Measurements from ENCODE around the gene RAB38.

Gene RAB38

GRCh38 chr11:88122956-88123355 is 52.3 kb downstream of the RAB38 start:
- Histone ChIP-seq H3K4me3 (ENCODE audit: control insufficient read depth in 1 of 7, extremely low read depth in 1 of 7, insufficient read depth in 4 of 7, low read depth in 2 of 7, low read length in 6 of 7) (no peak overlapping the region), H3K27me3 (replicated peaks in 2 of 5; ENCODE audit: control insufficient read depth in 4 of 5, insufficient read depth in 5 of 5, low read length in 4 of 5) (no peaks in the 10 kb centered on the region), H3K27ac (ENCODE audit: insufficient read depth in 1 of 2, low read depth in 1 of 2, low read length in 2 of 2, poor library complexity in 1 of 2, severe bottlenecking in 2 of 2) (no peak overlapping the region), H3K4me1 (ENCODE audit: control extremely low read depth in 1 of 4, control insufficient read depth in 4 of 4, insufficient read depth in 4 of 4, low read length in 3 of 4) (no peaks in the 10 kb centered on the region), H3K9me3 (ENCODE audit: control extremely low read depth in 1 of 5, control insufficient read depth in 4 of 5, insufficient read depth in 2 of 5, low read depth in 1 of 5, low read length in 4 of 5) (peaks cover 0 to 3% (median 0%) of the 10 kb centered on the region in 5 experiments), H3K36me3 (ENCODE audit: control insufficient read depth in 4 of 4, insufficient read depth in 4 of 4, low read length in 3 of 4) (no peaks in the 10 kb centered on the region)
- 92% methylated on average over 3 of the region's 4 CpGs for WGBS (ENCODE audit: insufficient coverage)
- ChIA-PET CTCF (interaction anchor here (0.6 kb wide), 1 partner anchor 1540 kb away, joined by 3 read pairs; no protein-coding TSS in a partner anchor), POLR2A (no interaction called here)
- DNase-seq = no peak

- no CpG with 5 or more reads among the region's 2 CpGs for WGBS (ENCODE audit: insufficient coverage)
- CTCF ChIA-PET = interaction anchor here (1.4 kb wide), 1 partner anchor 11 kb away, joined by 3 read pairs; no protein-coding TSS in a partner anchor
- peaks cover 0 to 2% (median 0%) of the 10 kb centered on the region in 4 experiments for H3K36me3 ChIP-seq (ENCODE audit: control insufficient read depth in 4 of 4, insufficient read depth in 4 of 4, low read length in 3 of 4)
- no peaks in the 10 kb centered on the region for H3K27me3 ChIP-seq (replicated peaks in 2 of 5; ENCODE audit: control insufficient read depth in 4 of 5, insufficient read depth in 5 of 5, low read length in 4 of 5)
- no peak for DNase-seq
- no peak overlapping the region for H3K27ac ChIP-seq (ENCODE audit: insufficient read depth in 1 of 2, low read depth in 1 of 2, low read length in 2 of 2, poor library complexity in 1 of 2, severe bottlenecking in 2 of 2)
- no peaks in the 10 kb centered on the region for H3K4me1 ChIP-seq (ENCODE audit: control extremely low read depth in 1 of 4, control insufficient read depth in 4 of 4, insufficient read depth in 4 of 4, low read length in 3 of 4)
- H3K4me3 ChIP-seq (ENCODE audit: control insufficient read depth in 1 of 7, extremely low read depth in 1 of 7, insufficient read depth in 4 of 7, low read depth in 2 of 7, low read length in 6 of 7) = no peak overlapping the region
- peaks cover 0 to 3% (median 0%) of the 10 kb centered on the region in 5 experiments for H3K9me3 ChIP-seq (ENCODE audit: control extremely low read depth in 1 of 5, control insufficient read depth in 4 of 5, insufficient read depth in 2 of 5, low read depth in 1 of 5, low read length in 4 of 5)
- POLR2A ChIA-PET = no interaction called here
Observed at GRCh38 chr11:88119561-88119960, 55.7 kb downstream of the RAB38 start.

GRCh38 chr11:88117281-88117858 is 57.9 kb downstream of the RAB38 start:
- no peaks in the 10 kb centered on the region for H3K4me1 ChIP-seq (ENCODE audit: control extremely low read depth in 1 of 4, control insufficient read depth in 4 of 4, insufficient read depth in 4 of 4, low read length in 3 of 4)
- POLR2A ChIA-PET = no interaction called here
- no peaks in the 10 kb centered on the region for H3K27me3 ChIP-seq (replicated peaks in 2 of 5; ENCODE audit: control insufficient read depth in 4 of 5, insufficient read depth in 5 of 5, low read length in 4 of 5)
- WGBS (ENCODE audit: insufficient coverage) = no CpG with 5 or more reads among the region's 1 CpG
- H3K4me3 ChIP-seq (ENCODE audit: control insufficient read depth in 1 of 7, extremely low read depth in 1 of 7, insufficient read depth in 4 of 7, low read depth in 2 of 7, low read length in 6 of 7) = no peak overlapping the region
- CTCF ChIA-PET = no interaction called here
- no peak overlapping the region for H3K27ac ChIP-seq (ENCODE audit: insufficient read depth in 1 of 2, low read depth in 1 of 2, low read length in 2 of 2, poor library complexity in 1 of 2, severe bottlenecking in 2 of 2)
- no peak for DNase-seq
- peaks cover 0 to 2% (median 0%) of the 10 kb centered on the region in 4 experiments for H3K36me3 ChIP-seq (ENCODE audit: control insufficient read depth in 4 of 4, insufficient read depth in 4 of 4, low read length in 3 of 4)
- peaks cover 0 to 3% (median 0%) of the 10 kb centered on the region in 5 experiments for H3K9me3 ChIP-seq (ENCODE audit: control extremely low read depth in 1 of 5, control insufficient read depth in 4 of 5, insufficient read depth in 2 of 5, low read depth in 1 of 5, low read length in 4 of 5)

- Histone ChIP-seq H3K4me3 (ENCODE audit: control insufficient read depth in 1 of 7, extremely low read depth in 1 of 7, insufficient read depth in 4 of 7, low read depth in 2 of 7, low read length in 6 of 7) (no peak overlapping the region), H3K36me3 (ENCODE audit: control insufficient read depth in 4 of 4, insufficient read depth in 4 of 4, low read length in 3 of 4) (peaks cover 0 to 3% (median 1%) of the 10 kb centered on the region in 4 experiments), H3K27me3 (replicated peaks in 2 of 5; ENCODE audit: control insufficient read depth in 4 of 5, insufficient read depth in 5 of 5, low read length in 4 of 5) (no peaks in the 10 kb centered on the region), H3K27ac (ENCODE audit: insufficient read depth in 1 of 2, low read depth in 1 of 2, low read length in 2 of 2, poor library complexity in 1 of 2, severe bottlenecking in 2 of 2) (no peak overlapping the region), H3K4me1 (ENCODE audit: control extremely low read depth in 1 of 4, control insufficient read depth in 4 of 4, insufficient read depth in 4 of 4, low read length in 3 of 4) (no peaks in the 10 kb centered on the region), H3K9me3 (ENCODE audit: control extremely low read depth in 1 of 5, control insufficient read depth in 4 of 5, insufficient read depth in 2 of 5, low read depth in 1 of 5, low read length in 4 of 5) (no peaks in the 10 kb centered on the region)
- 96% methylated on average over 3 of the region's 6 CpGs for WGBS (ENCODE audit: insufficient coverage)
- ChIA-PET CTCF (interaction anchor here (1.4 to 1.8 kb wide), 2 partner anchors 12 to 16 kb away, joined by 4 read pairs; no protein-coding TSS in a partner anchor), POLR2A (no interaction called here)
- no peak for DNase-seq
Observed at GRCh38 chr11:88115828-88116755, 59.2 kb downstream of the RAB38 start.

- ChIA-PET POLR2A (no interaction called here), CTCF (no interaction called here)
- Histone ChIP-seq H3K27me3 (replicated peaks in 2 of 5; ENCODE audit: control insufficient read depth in 4 of 5, insufficient read depth in 5 of 5, low read length in 4 of 5) (no peaks in the 10 kb centered on the region), H3K36me3 (ENCODE audit: control insufficient read depth in 4 of 4, insufficient read depth in 4 of 4, low read length in 3 of 4) (peaks cover 0 to 9% (median 2%) of the 10 kb centered on the region in 4 experiments), H3K9me3 (ENCODE audit: control extremely low read depth in 1 of 5, control insufficient read depth in 4 of 5, insufficient read depth in 2 of 5, low read depth in 1 of 5, low read length in 4 of 5) (no peaks in the 10 kb centered on the region), H3K27ac (ENCODE audit: insufficient read depth in 1 of 2, low read depth in 1 of 2, low read length in 2 of 2, poor library complexity in 1 of 2, severe bottlenecking in 2 of 2) (no peak overlapping the region), H3K4me3 (ENCODE audit: control insufficient read depth in 1 of 7, extremely low read depth in 1 of 7, insufficient read depth in 4 of 7, low read depth in 2 of 7, low read length in 6 of 7) (no peak overlapping the region), H3K4me1 (ENCODE audit: control extremely low read depth in 1 of 4, control insufficient read depth in 4 of 4, insufficient read depth in 4 of 4, low read length in 3 of 4) (no peaks in the 10 kb centered on the region)
- no CpG with 5 or more reads among the region's 1 CpG for WGBS (ENCODE audit: insufficient coverage)
- DNase-seq = no peak
Observed at GRCh38 chr11:88114486-88115045, 60.7 kb downstream of the RAB38 start.

- Histone ChIP-seq H3K27me3 (replicated peaks in 2 of 5; ENCODE audit: control insufficient read depth in 4 of 5, insufficient read depth in 5 of 5, low read length in 4 of 5) (peaks cover 0 to 2% (median 0%) of the 10 kb centered on the region in 5 experiments), H3K36me3 (ENCODE audit: control insufficient read depth in 4 of 4, insufficient read depth in 4 of 4, low read length in 3 of 4) (peaks cover 0 to 12% (median under 1%) of the 10 kb centered on the region in 4 experiments), H3K27ac (ENCODE audit: insufficient read depth in 1 of 2, low read depth in 1 of 2, low read length in 2 of 2, poor library complexity in 1 of 2, severe bottlenecking in 2 of 2) (no peak overlapping the region), H3K4me1 (ENCODE audit: control extremely low read depth in 1 of 4, control insufficient read depth in 4 of 4, insufficient read depth in 4 of 4, low read length in 3 of 4) (no peaks in the 10 kb centered on the region), H3K4me3 (ENCODE audit: control insufficient read depth in 1 of 7, extremely low read depth in 1 of 7, insufficient read depth in 4 of 7, low read depth in 2 of 7, low read length in 6 of 7) (no peak overlapping the region), H3K9me3 (ENCODE audit: control extremely low read depth in 1 of 5, control insufficient read depth in 4 of 5, insufficient read depth in 2 of 5, low read depth in 1 of 5, low read length in 4 of 5) (peaks cover 0 to 8% (median 0%) of the 10 kb centered on the region in 5 experiments)
- DNase-seq = no peak
- CTCF ChIA-PET = interaction anchor here (0.8 to 7.1 kb wide), 3 partner anchors 10 to 436 kb away, joined by 3 to 39 read pairs (median 4); no protein-coding TSS in a partner anchor
- POLR2A ChIA-PET = no interaction called here
- WGBS (ENCODE audit: insufficient coverage) = 95% methylated on average over 5 of the region's 5 CpGs
Observed at GRCh38 chr11:88106666-88107065, 68.6 kb downstream of the RAB38 start.

Measured in common myeloid progenitor, CD34-positive (primary cell).